Activated CD4-positive, alpha-beta T cell treated with anti-CD3 and anti-CD28 coated beads, Interleukin-2, amount 50 U/mL, for 48 hours (primary cell): Measurements from ENCODE around the gene ZNF723.
"Not testable (repeated sequence)": the region's sequence is repeated elsewhere in the genome, so short reads cannot be mapped to it uniquely, and the experiment has no call there.

Experiments
- DNase-seq, 2 experiments: peaks; one replicate each; pipeline ENCODE4 v3.0.0-alpha.2; 2020

The ZNF723 gene

DNA sequence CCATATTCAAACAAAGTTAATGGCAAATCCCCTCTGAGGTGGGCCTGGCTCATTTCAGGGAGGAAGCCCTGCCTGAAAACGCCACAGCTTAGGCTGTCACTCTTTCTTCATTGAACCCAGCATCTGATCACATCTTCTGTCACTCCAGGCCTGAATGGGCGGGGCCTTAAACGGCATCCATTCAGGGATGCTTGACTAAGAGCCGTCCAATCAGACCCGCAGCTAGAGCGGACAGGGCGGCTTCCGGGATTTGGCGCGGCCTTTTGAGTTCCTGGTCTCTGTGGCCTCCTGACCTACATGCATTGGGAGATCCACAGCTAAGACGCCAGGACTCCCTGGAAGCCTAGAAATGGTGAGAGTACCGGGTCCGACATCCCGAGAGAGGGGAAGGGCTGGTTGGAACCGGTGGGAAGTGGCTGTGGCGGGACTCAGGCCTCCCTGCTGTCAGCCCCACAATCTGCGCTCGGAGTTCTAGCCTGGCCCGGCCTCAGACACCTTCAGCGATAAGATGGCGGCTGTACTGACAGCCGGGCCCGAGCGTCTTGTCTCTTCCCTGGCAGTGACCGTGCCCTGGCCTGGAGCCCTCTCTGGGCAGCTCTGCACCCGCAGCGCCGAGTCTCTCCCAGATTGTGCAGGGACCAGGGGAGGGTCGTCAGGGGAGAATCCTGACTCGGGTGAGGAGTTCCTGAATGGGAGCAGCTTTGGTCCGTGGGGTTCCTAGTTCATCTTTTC, at the start of gene ZNF723:
ZNF723 (plus strand) TSS at position 261 of the 732 bp plus-strand sequence; CDS start at position 350, 89 bp downstream.
- no peak for DNase-seq

GRCh38 chr19:22783651-22784410, 48.3 kb upstream of the ZNF723 start, which contains the start of gene ZNF99:
TSS of gene ZNF99 (minus strand) at chr19:22784151. CDS start at chr19:22784016, 135 bp downstream.
- DNase-seq, result no peak

GRCh38 chr19:22792863-22793262, 39.2 kb upstream of the ZNF723 start:
- not testable (repeated sequence) for DNase-seq

DNA sequence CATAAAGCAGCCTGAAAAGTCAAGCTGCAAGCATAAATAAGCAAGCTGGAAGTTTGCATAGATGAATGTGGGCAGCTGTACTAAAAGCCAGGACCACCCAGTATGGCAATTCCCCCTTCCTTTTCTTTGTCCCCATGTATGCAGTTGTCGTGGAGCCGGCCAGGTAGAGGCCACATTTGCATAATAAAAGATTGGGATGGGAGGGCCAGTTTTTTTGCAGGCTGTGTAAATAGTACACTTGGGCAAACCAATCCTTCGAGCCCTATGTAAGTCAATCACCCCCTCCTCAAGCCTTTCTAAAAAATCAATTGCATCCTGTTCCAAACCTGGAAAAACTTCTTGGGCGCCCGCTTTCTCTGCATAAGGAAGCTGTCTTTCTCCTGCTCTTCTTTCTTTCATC, 35.1 kb upstream of the ZNF723 start:
- no peak for DNase-seq

GRCh38 chr19:22806418-22806817, 25.7 kb upstream of the ZNF723 start:
- DNase-seq, result no peak

DNA sequence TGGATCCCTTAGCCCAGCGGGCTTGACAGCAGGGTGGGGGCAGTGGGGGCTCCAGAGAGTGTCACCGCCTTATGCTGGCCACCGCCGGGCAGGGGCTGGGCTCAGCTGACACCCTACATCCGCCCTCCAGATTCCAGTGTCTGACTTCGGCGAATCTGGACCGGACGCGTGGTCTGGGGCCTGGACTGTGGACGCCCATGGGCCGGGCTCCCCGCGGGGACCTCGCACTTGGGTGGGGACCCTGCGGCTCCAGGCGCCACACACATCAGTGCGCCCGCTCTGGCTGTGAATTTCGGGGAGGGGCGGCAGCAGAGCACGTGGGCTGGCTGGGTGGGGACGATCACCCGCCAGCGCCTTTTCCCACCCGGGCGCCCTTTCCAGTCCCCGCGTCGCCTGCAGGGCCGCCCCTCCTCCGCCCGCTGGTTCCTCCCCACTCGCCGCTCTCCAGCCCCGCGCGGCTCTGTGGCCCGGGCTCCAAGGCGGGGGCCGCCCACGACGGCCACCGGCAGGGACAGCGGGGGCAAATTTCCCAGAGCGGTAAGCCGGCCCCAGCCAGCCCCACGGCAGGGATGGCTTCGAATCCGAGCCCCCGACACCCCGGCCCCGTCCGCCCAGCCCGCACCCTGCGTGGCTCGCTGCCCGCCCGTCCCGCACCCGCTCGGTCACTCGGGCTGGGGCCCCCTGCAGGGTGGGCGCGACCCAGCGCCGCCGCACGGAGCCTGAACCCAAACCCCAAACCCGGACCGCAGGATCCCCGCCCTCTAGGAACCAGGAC, 24.8 kb upstream of the ZNF723 start:
- no peak for DNase-seq

DNA sequence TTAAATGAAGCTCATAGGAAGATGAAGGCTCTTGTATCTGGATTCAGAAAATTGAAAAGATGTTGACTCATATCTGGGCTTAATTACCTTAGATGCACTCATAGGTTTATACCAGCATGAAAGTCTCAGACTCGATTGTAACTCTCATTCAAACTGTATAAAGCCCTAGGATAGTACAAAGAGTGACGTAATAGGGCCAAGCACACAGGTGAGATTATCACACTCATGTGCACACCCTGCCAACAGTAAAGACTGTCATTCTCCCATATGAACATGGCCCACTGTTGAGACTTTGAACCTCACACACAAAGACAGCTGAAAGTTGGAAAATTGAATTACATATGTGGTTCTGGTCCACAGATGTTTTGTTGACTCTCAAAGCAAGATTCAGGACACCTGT, 18.0 kb upstream of the ZNF723 start:
- DNase-seq, result no peak

DNA sequence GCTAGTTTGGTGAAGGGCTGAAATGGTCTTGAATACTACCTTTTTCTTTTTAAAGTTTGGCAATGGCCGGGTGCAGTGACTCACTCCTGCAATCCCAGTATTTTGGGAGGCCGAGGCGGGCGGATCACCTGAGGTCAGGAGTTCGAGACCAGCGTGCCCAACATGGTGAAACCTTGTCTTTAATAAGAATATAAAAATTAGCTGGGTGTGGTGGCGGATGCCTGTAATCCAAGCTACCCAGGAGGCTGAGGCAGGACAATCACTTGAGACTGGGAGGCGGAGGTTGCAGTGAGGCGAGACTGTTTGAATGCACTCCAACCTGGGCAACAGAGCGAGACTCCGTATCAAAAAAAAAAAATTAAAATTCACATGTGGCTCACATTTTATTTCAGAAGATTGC, 880 bp upstream of the ZNF723 start:
- no peak for DNase-seq

DNA sequence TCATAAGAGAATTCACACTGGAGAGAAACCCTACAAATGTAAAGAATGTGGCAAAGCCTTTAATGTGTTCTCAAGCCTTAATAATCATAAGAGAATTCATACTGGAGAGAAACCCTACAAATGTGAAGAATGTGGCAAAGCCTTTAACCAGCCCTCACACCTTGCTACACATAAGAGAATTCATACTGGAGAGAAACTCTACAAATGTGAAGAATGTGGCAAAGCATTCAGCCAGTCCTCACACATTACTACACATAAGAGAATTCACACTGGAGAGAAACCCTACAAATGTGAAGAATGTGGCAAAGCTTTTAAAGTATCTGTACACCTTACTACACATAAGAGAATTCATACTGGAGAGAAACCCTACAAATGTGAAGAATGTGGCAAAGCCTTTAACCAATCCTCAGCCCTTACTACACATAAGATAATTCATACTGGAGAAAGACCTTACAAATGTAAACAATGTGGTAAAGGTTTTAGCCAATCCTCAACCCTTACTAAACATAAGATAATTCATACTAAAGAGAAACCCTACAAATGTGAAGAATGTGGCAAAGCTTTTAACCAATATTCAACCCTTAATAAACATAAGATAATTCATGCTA, 25.7 kb downstream of the ZNF723 start:
- not testable (repeated sequence) for DNase-seq

DNA sequence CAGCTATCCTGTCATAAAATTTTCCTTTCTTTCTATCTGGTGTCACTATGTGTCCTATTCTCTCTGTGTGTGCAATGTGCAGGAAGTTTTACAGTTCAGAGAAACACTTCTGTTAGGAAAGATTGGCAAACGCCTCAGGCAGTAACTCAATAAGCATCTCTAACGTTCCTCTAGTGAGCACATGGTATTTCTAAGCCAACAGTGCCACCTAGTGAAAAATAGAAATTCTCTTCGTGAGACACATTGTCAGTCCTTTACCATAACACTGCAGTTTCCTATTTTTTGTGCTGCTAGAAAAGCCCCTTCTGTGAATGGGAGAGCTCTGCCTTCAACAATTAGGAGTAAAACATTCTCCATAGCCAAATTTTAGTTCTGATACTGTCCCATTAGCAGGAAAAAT, 50.7 kb downstream of the ZNF723 start:
- no peak for DNase-seq

GRCh38 chr19:22893855-22894270, 61.8 kb downstream of the ZNF723 start:
- DNase-seq, result no peak

GRCh38 chr19:22901431-22902130, 69.5 kb downstream of the ZNF723 start:
- DNase-seq, result no peak
